HFF-Myc (cell line): Measurements from ENCODE around the gene FDX2.
A peak's percentile ranks its signal among the peaks of the same experiment; 100 is the strongest.

Experiments
- DNase-seq: peaks from one replicate; pipeline ENCODE4 v3.0.0-alpha.2; 2011; ENCODE audit warnings: low read depth; ENCODE audit errors: extremely low read depth
- H3K4me3 ChIP-seq: replicated peaks from 2 replicates; pipeline ENCODE4 v1.5.1; 2011; ENCODE audit warnings: low read depth, mild to moderate bottlenecking, control low read depth, low read length
- CTCF ChIP-seq: IDR thresholded peaks from 2 replicates; pipeline ENCODE4 v1.5.1; 2012; ENCODE audit warnings: mild to moderate bottlenecking, low read depth, low read length, control low read depth; ENCODE audit errors: missing control alignments

FDX2 gene

GRCh38 chr19:10291554-10292205, 24.1 kb downstream of the FDX2 start:
- DNase-seq, result no peak
- peak overlapping the region; percentile 49 for H3K4me3 ChIP-seq
- TF ChIP-seq CTCF, result no peak

- H3K4me3 ChIP-seq, result peak overlapping the region; percentile 49
- TF ChIP-seq CTCF, result no peak
- DNase-seq, result no peak
These were observed 24.8 kb downstream of the FDX2 start for GRCh38 chr19:10290876-10291553.

- DNase-seq, result no peak
- peak overlapping the region; percentile 49 for H3K4me3 ChIP-seq
- TF ChIP-seq CTCF, result no peak
These were observed 25.4 kb downstream of the FDX2 start for GRCh38 chr19:10290357-10290875.

- no peak for TF ChIP-seq CTCF
- DNase-seq, result no peak
- peak within 1 kb of the TSS; percentile 49 for H3K4me3 ChIP-seq
These were observed 25.9 kb downstream of the FDX2 start, which contains the start of gene ICAM5 for GRCh38 chr19:10289836-10290356. Gene ICAM5, plus strand, starts transcription at chr19:10289952. Its CDS starts 92 bp downstream, at chr19:10290044.

GRCh38 chr19:10289167-10289835, 26.5 kb downstream of the FDX2 start:
- H3K4me3 ChIP-seq, result peak overlapping the region; percentile 49
- peak; percentile 44 for DNase-seq
- TF ChIP-seq CTCF, result no peak

GRCh38 chr19:10288662-10289166, 27.1 kb downstream of the FDX2 start:
- DNase-seq, result no peak
- no peak for TF ChIP-seq CTCF
- H3K4me3 ChIP-seq, result peak overlapping the region; percentile 49
